ENCODE measurements around the gene C1orf216.

C1orf216 gene

DNA sequence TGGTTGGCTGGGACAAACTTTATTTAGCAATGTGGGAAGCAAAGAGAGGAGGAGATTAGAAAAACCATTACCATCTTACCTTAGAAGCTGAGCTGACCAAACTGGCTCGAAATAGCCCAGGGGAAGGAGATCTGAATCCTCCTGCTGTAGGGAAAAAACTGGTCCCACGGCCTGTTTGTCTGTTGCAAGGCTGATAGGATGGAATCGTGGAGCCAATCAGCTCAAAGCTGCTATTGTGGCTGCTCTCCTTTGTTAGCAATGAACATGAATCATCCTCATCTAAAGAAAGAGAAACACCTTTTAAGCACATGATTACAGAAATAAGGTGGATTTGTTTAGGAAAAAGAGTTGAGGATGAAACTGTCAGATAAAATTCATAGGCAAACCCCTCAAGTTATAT is 29.6 kb upstream of the C1orf216 start:
- no peak for DNase-seq (ENCODE audit: low spot score)
- TF ChIP-seq, protein P1, sequence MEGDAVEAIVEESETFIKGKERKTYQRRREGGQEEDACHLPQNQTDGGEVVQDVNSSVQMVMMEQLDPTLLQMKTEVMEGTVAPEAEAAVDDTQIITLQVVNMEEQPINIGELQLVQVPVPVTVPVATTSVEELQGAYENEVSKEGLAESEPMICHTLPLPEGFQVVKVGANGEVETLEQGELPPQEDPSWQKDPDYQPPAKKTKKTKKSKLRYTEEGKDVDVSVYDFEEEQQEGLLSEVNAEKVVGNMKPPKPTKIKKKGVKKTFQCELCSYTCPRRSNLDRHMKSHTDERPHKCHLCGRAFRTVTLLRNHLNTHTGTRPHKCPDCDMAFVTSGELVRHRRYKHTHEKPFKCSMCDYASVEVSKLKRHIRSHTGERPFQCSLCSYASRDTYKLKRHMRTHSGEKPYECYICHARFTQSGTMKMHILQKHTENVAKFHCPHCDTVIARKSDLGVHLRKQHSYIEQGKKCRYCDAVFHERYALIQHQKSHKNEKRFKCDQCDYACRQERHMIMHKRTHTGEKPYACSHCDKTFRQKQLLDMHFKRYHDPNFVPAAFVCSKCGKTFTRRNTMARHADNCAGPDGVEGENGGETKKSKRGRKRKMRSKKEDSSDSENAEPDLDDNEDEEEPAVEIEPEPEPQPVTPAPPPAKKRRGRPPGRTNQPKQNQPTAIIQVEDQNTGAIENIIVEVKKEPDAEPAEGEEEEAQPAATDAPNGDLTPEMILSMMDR (IDR thresholded peaks at IDR 0.05; ENCODE audit: borderline replicate concordance, control extremely low read depth, extremely low read depth, insufficient read depth, missing control alignments): no peak
- in situ Hi-C loops (cut with MboI; ENCODE audit: low sequenced_read_pairs, unreplicated experiment): no loop called here

- TF ChIP-seq, protein P1 (IDR thresholded peaks at IDR 0.05; ENCODE audit: borderline replicate concordance, control extremely low read depth, extremely low read depth, insufficient read depth, missing control alignments): no peak
- no peak for DNase-seq (ENCODE audit: low spot score)
- in situ Hi-C loops (cut with MboI; ENCODE audit: low sequenced_read_pairs, unreplicated experiment): no loop called here
These were observed 26.5 kb upstream of the C1orf216 start for GRCh38 chr1:35745124-35745730.

DNA sequence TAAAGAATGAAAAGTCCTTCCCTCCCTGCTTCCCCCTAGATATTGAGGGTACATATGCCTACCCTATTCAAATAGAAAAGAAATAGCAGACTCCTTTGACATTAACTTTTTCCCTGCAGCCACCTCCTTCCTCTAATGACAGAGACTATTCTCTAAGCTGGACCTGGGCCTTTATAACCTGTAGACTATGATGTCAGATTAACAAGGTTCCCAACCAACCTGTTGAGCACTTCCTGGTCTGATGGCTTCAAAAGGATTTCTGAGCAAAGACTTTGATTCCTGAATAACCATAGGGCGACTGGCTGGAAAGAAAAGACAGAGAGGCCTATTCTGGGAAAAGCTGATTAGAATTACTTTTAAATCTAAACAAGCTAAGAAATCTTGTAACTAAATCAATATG is 18.4 kb upstream of the C1orf216 start:
- in situ Hi-C loops (cut with MboI; ENCODE audit: low sequenced_read_pairs, unreplicated experiment): no loop called here
- no peak for DNase-seq (ENCODE audit: low spot score)
- TF ChIP-seq, protein P1 (IDR thresholded peaks at IDR 0.05; ENCODE audit: borderline replicate concordance, control extremely low read depth, extremely low read depth, insufficient read depth, missing control alignments): no peak

GRCh38 chr1:35727434-35728040 is 8.9 kb upstream of the C1orf216 start:
- in situ Hi-C loops (cut with MboI; ENCODE audit: low sequenced_read_pairs, unreplicated experiment): no loop called here

GRCh38 chr1:35726450-35727433 is 8.1 kb upstream of the C1orf216 start:
- TF ChIP-seq, protein P1 (IDR thresholded peaks at IDR 0.05; ENCODE audit: borderline replicate concordance, control extremely low read depth, extremely low read depth, insufficient read depth, missing control alignments): peak; percentile 66
- in situ Hi-C loops (cut with MboI; ENCODE audit: low sequenced_read_pairs, unreplicated experiment): no loop called here
- peak; percentile 68 for DNase-seq (ENCODE audit: low spot score)

More at GRCh38 chr1:35727434-35728040, 8.9 kb upstream of the C1orf216 start:
- DNase-seq (ENCODE audit: low spot score): no peak
- TF ChIP-seq, protein P1 (IDR thresholded peaks at IDR 0.05; ENCODE audit: borderline replicate concordance, control extremely low read depth, extremely low read depth, insufficient read depth, missing control alignments): no peak

- TF ChIP-seq, protein P1 (IDR thresholded peaks at IDR 0.05; ENCODE audit: borderline replicate concordance, control extremely low read depth, extremely low read depth, insufficient read depth, missing control alignments): no peak
- in situ Hi-C loops (cut with MboI; ENCODE audit: low sequenced_read_pairs, unreplicated experiment): no loop called here
- DNase-seq (ENCODE audit: low spot score): no peak
These were observed 6.9 kb upstream of the C1orf216 start for GRCh38 chr1:35725596-35725995.

Data from GM13976 (cell line).